T-helper 2 cell (primary cell): ENCODE data around the gene FBXL15.
A peak's percentile ranks its signal among the peaks of the same experiment; 100 is the strongest.
"Not testable (repeated sequence)": the region's sequence is repeated elsewhere in the genome, so short reads cannot be mapped to it uniquely, and the experiment has no call there.

ENCODE experiments used
- DNase-seq, 5 experiments: peaks; one replicate each; pipeline versions ENCODE4 v3.0.0 to v3.0.0-alpha.2; 2012 to 2022

FBXL15 gene

GRCh38 chr10:102431452-102432124, 11.0 kb downstream of the FBXL15 start:
- no peak for DNase-seq

- peak; percentile 84 to 97 (median 92) for DNase-seq
These were observed 11.7 kb downstream of the FBXL15 start, which contains the start of gene CUEDC2 for GRCh38 chr10:102432162-102432950. TSS of gene CUEDC2 (minus strand) at chr10:102432574. CDS start at chr10:102425188, 7,386 bp downstream.

GRCh38 chr10:102433619-102434046, 13.0 kb downstream of the FBXL15 start:
- DNase-seq, result no peak

GRCh38 chr10:102434394-102435132, 13.9 kb downstream of the FBXL15 start:
- DNase-seq, result no peak

- no peak for DNase-seq
These were observed 14.5 kb downstream of the FBXL15 start for GRCh38 chr10:102435133-102435497.

GRCh38 chr10:102435529-102436233, 15.0 kb downstream of the FBXL15 start:
- peak in 1 of 5 experiments; percentile 71 for DNase-seq

- no peak for DNase-seq
These were observed 15.7 kb downstream of the FBXL15 start for GRCh38 chr10:102436312-102436711.

GRCh38 chr10:102437515-102437914, 16.9 kb downstream of the FBXL15 start:
- DNase-seq, result no peak

GRCh38 chr10:102438374-102438773, 17.7 kb downstream of the FBXL15 start:
- DNase-seq, result no peak

GRCh38 chr10:102444851-102445250, 24.2 kb downstream of the FBXL15 start:
- no peak for DNase-seq

- peak; percentile 59 to 95 (median 79) for DNase-seq
These were observed 28.9 kb downstream of the FBXL15 start for GRCh38 chr10:102449321-102450123.

GRCh38 chr10:102450124-102450373, 29.4 kb downstream of the FBXL15 start:
- no peak for DNase-seq

GRCh38 chr10:102450374-102451104, 29.9 kb downstream of the FBXL15 start:
- peak; percentile 71 to 98 (median 85) for DNase-seq

GRCh38 chr10:102451105-102451969, 30.7 kb downstream of the FBXL15 start, which contains the start of gene C10orf95:
TSS of gene C10orf95 (minus strand) at chr10:102451543. CDS start at chr10:102451093, 450 bp downstream.
- no peak for DNase-seq

GRCh38 chr10:102452672-102453340, 32.2 kb downstream of the FBXL15 start:
- DNase-seq, result peak in 2 of 5 experiments; percentile 44 to 58

GRCh38 chr10:102453502-102453901, 32.9 kb downstream of the FBXL15 start:
- DNase-seq, result no peak

GRCh38 chr10:102454662-102455487, 34.2 kb downstream of the FBXL15 start:
- not testable (repeated sequence) for DNase-seq

GRCh38 chr10:102455893-102456471, 35.3 kb downstream of the FBXL15 start:
- DNase-seq, result no peak
